Neuronal stem cell (in vitro differentiated cells): ENCODE results near the gene ZNF428.

ENCODE experiments used
- DNase-seq: peaks from one replicate; pipeline ENCODE4 v3.0.0-alpha.2; 2013; ENCODE audit warnings: low spot score
- H2AFZ ChIP-seq: one replicate; pipeline ENCODE4 v1.6.1; 2013; ENCODE audit warnings: mild to moderate bottlenecking, low read length, inconsistent platforms
- H2AK5ac ChIP-seq: 2 replicates; pipeline ENCODE4 v1.6.1; 2013; ENCODE audit warnings: low read depth, mild to moderate bottlenecking, inconsistent platforms, low read length, moderate library complexity, mixed read lengths
- H2BK120ac ChIP-seq: 2 replicates; pipeline ENCODE4 v1.6.1; 2013; ENCODE audit warnings: low read depth, mild to moderate bottlenecking, inconsistent platforms, low read length, moderate library complexity, mixed read lengths
- H2BK12ac ChIP-seq: one replicate; pipeline ENCODE4 v1.6.1; 2013; ENCODE audit warnings: low read length, inconsistent platforms
- H2BK15ac ChIP-seq: 2 replicates; pipeline ENCODE4 v1.6.1; 2013; ENCODE audit warnings: mild to moderate bottlenecking, low read length, inconsistent platforms, mixed read lengths
- H2BK5ac ChIP-seq: one replicate; pipeline ENCODE4 v1.6.1; 2013; ENCODE audit warnings: inconsistent platforms, mild to moderate bottlenecking, low read length, moderate library complexity
- H3K14ac ChIP-seq: one replicate; pipeline ENCODE4 v1.6.1; 2013; ENCODE audit warnings: low read length, inconsistent platforms
- H3K18ac ChIP-seq: 2 replicates; pipeline ENCODE4 v1.6.1; 2013; ENCODE audit warnings: low read length, inconsistent platforms
- H3K23ac ChIP-seq: 2 replicates; pipeline ENCODE4 v1.6.1; 2013; ENCODE audit warnings: low read depth, mild to moderate bottlenecking, mixed read lengths, low read length, inconsistent platforms; ENCODE audit not compliant: poor library complexity
- H3K27ac ChIP-seq: replicated peaks from 3 replicates; pipeline ENCODE4 v1.5.1; 2013; ENCODE audit warnings: low read length, inconsistent platforms
- H3K27me3 ChIP-seq, 3 experiments: 2 replicates each; pipeline ENCODE4 v1.6.1; 2013; ENCODE audit warnings: low read length in 3 of 3, mild to moderate bottlenecking in 2 of 3, inconsistent platforms in 1 of 3, low read depth in 1 of 3, mixed read lengths in 1 of 3, moderate library complexity in 1 of 3; ENCODE audit not compliant: control insufficient read depth in 3 of 3, insufficient read depth in 3 of 3
- H3K36me3 ChIP-seq, 2 donors: replicated peaks in 1 of 2; 2 replicates each; pipeline ENCODE4 v1.6.1; 2013; ENCODE audit warnings: low read length in 2 of 2; ENCODE audit not compliant: control insufficient read depth in 2 of 2, insufficient read depth in 2 of 2
- H3K4ac ChIP-seq: 2 replicates; pipeline ENCODE4 v1.6.1; 2013; ENCODE audit warnings: inconsistent platforms, mild to moderate bottlenecking, low read length, moderate library complexity
- H3K4me1 ChIP-seq, 2 donors: 1 replicate in 1 of 2; 2 replicates in 1 of 2; pipeline ENCODE4 v1.6.1; 2013; ENCODE audit warnings: low read length in 2 of 2, low read depth in 1 of 2; ENCODE audit not compliant: control insufficient read depth in 2 of 2, insufficient read depth in 1 of 2
- H3K4me2 ChIP-seq: one replicate; pipeline ENCODE4 v1.6.1; 2013; ENCODE audit warnings: mild to moderate bottlenecking, low read length, inconsistent platforms; ENCODE audit not compliant: insufficient read depth, poor library complexity, severe bottlenecking
- H3K4me3 ChIP-seq, 2 donors: 2 replicates each; pipeline ENCODE4 v1.5.1; 2013; ENCODE audit warnings: low read length in 2 of 2, mild to moderate bottlenecking in 2 of 2, inconsistent platforms in 1 of 2, moderate library complexity in 1 of 2
- H3K79me1 ChIP-seq: one replicate; pipeline ENCODE4 v1.6.1; 2013; ENCODE audit warnings: low read depth, mild to moderate bottlenecking, inconsistent platforms, low read length, moderate library complexity
- H3K9ac ChIP-seq: one replicate; pipeline ENCODE4 v1.6.1; 2013; ENCODE audit warnings: mild to moderate bottlenecking, low read depth, low read length, inconsistent platforms; ENCODE audit not compliant: poor library complexity
- H3K9me3 ChIP-seq, 2 donors: replicated peaks in 1 of 2; 2 replicates each; pipeline versions ENCODE3 to v1.6.1; 2013; ENCODE audit warnings: low read length in 2 of 2, mild to moderate bottlenecking in 2 of 2, inconsistent platforms in 1 of 2, low read depth in 1 of 2, mixed read lengths in 1 of 2, moderate library complexity in 1 of 2; ENCODE audit not compliant: control insufficient read depth in 2 of 2, insufficient read depth in 1 of 2
- H4K8ac ChIP-seq: one replicate; pipeline ENCODE4 v1.6.1; 2013; ENCODE audit warnings: low read depth, mild to moderate bottlenecking, inconsistent platforms, low read length, moderate library complexity
- H4K91ac ChIP-seq: one replicate; pipeline ENCODE4 v1.6.1; 2013; ENCODE audit warnings: low read length, low read depth, mild to moderate bottlenecking, inconsistent platforms; ENCODE audit not compliant: poor library complexity
- WGBS, 2 donors: extraction: QIAGEN DNeasy Blood & Tissue Kit; methylation state at CpG; one replicate each; pipeline ENCODE4 v1.1.7; 2013; ENCODE audit warnings: missing lambda C conversion rate in 2 of 2, mixed read lengths in 1 of 2; ENCODE audit not compliant: insufficient read length in 2 of 2, insufficient replicate concordance in 1 of 2; ENCODE audit errors: extremely low coverage in 2 of 2; 5-methylcytosine and 5-hydroxymethylcytosine counted together

The ZNF428 gene

GRCh38 chr19:43562698-43563241 lies 56.7 kb downstream of the ZNF428 start:
- Histone ChIP-seq H4K8ac (no peak overlapping the region), H3K4ac (no peak overlapping the region), H2BK15ac (no peak overlapping the region), H3K4me2 (no peak overlapping the region), H2AFZ (no peak overlapping the region), H3K36me3 (peaks cover 25 to 63% of the 10 kb centered on the region in 2 donors), H2AK5ac (no peak overlapping the region), H3K4me3 (peak overlapping the region in 1 of 2 donors; percentile 51), H2BK120ac (no peak overlapping the region), H3K23ac (peak overlapping the region; percentile 80), H2BK12ac (no peak overlapping the region), H3K79me1 (peaks cover 6% of the 10 kb centered on the region), H3K18ac (peak overlapping the region; percentile 17), H2BK5ac (no peak overlapping the region), H3K9ac (peak overlapping the region; percentile 44), H3K14ac (peak overlapping the region; percentile 89), H3K27me3 (no peaks in the 10 kb centered on the region), H3K27ac (no peak overlapping the region), H3K9me3 (no peaks in the 10 kb centered on the region), H3K4me1 (no peaks in the 10 kb centered on the region), H4K91ac (no peak overlapping the region)
- no peak for DNase-seq
- WGBS, 2 donors = no CpG with 5 or more reads among the region's 14 CpGs

- Histone ChIP-seq H3K79me1 (peaks cover 6% of the 10 kb centered on the region), H4K91ac (no peak overlapping the region), H3K9me3 (no peaks in the 10 kb centered on the region), H3K14ac (no peak overlapping the region), H3K4ac (no peak overlapping the region), H2BK5ac (no peak overlapping the region), H3K4me3 (no peak overlapping the region), H3K27me3 (no peaks in the 10 kb centered on the region), H3K9ac (no peak overlapping the region), H3K23ac (no peak overlapping the region), H2BK15ac (no peak overlapping the region), H2BK120ac (no peak overlapping the region), H2AFZ (no peak overlapping the region), H3K4me2 (no peak overlapping the region), H3K18ac (no peak overlapping the region), H2AK5ac (no peak overlapping the region), H2BK12ac (no peak overlapping the region), H4K8ac (no peak overlapping the region), H3K4me1 (no peaks in the 10 kb centered on the region), H3K36me3 (peaks cover 25 to 64% of the 10 kb centered on the region in 2 donors), H3K27ac (no peak overlapping the region)
- DNase-seq = no peak
- WGBS, 2 donors = no CpG with 5 or more reads among the region's 6 CpGs
Measured at GRCh38 chr19:43562226-43562697, 57.2 kb downstream of the ZNF428 start.

GRCh38 chr19:43561139-43561970 lies 58.1 kb downstream of the ZNF428 start:
- Histone ChIP-seq H4K91ac (no peak overlapping the region), H2BK5ac (no peak overlapping the region), H3K4me3 (no peak overlapping the region), H3K27me3 (no peaks in the 10 kb centered on the region), H4K8ac (no peak overlapping the region), H3K4ac (no peak overlapping the region), H3K9ac (peak overlapping the region; percentile 9), H3K9me3 (no peaks in the 10 kb centered on the region), H3K23ac (no peak overlapping the region), H3K18ac (no peak overlapping the region), H2AFZ (no peak overlapping the region), H3K14ac (no peak overlapping the region), H2BK120ac (no peak overlapping the region), H2BK15ac (no peak overlapping the region), H2BK12ac (no peak overlapping the region), H3K4me2 (no peak overlapping the region), H3K79me1 (peaks cover 6% of the 10 kb centered on the region), H2AK5ac (no peak overlapping the region), H3K36me3 (peaks cover 25 to 63% of the 10 kb centered on the region in 2 donors), H3K27ac (no peak overlapping the region), H3K4me1 (no peaks in the 10 kb centered on the region)
- DNase-seq = no peak
- whole genome bisulfite sequencing, 2 donors = no CpG with 5 or more reads among the region's 12 CpGs

- Histone ChIP-seq H4K91ac (no peak overlapping the region), H3K4me3 (no peak overlapping the region)
- DNase-seq = no peak
Measured at GRCh38 chr19:43560687-43561086, 58.7 kb downstream of the ZNF428 start.

More at GRCh38 chr19:43560687-43561086, 58.7 kb downstream of the ZNF428 start:
- no peaks in the 10 kb centered on the region for H3K9me3 ChIP-seq
- no peak overlapping the region for H3K18ac ChIP-seq
- peaks cover 29 to 70% of the 10 kb centered on the region in 2 donors for H3K36me3 ChIP-seq
- no peak overlapping the region for H2BK12ac ChIP-seq
- H3K9ac ChIP-seq = peak overlapping the region; percentile 9
- H2BK15ac ChIP-seq = no peak overlapping the region
- no peak overlapping the region for H2BK5ac ChIP-seq
- H3K27me3 ChIP-seq = no peaks in the 10 kb centered on the region
- H3K23ac ChIP-seq = no peak overlapping the region
- H2AK5ac ChIP-seq = no peak overlapping the region
- no peak overlapping the region for H3K14ac ChIP-seq
- no peak overlapping the region for H3K4ac ChIP-seq
- no CpG with 5 or more reads among the region's 6 CpGs for WGBS, 2 donors
- H3K4me2 ChIP-seq = no peak overlapping the region
- no peak overlapping the region for H2AFZ ChIP-seq
- no peak overlapping the region for H2BK120ac ChIP-seq
- no peak overlapping the region for H3K27ac ChIP-seq
- H3K79me1 ChIP-seq = peaks cover 6% of the 10 kb centered on the region
- H4K8ac ChIP-seq = no peak overlapping the region
- H3K4me1 ChIP-seq = no peaks in the 10 kb centered on the region
